NB4 (cell line): ENCODE data around the gene ZBTB40.

Experiments used
- DNase-seq: peaks from one replicate; pipeline ENCODE4 v3.0.0; 2010; ENCODE audit warnings: low read depth
- H3K4me3 ChIP-seq: one replicate; pipeline ENCODE4 v1.5.1; 2011; ENCODE audit warnings: mild to moderate bottlenecking, low read depth, low read length, moderate library complexity
- CTCF ChIP-seq: IDR thresholded peaks from one replicate; pipeline ENCODE4 v1.5.1; 2012; ENCODE audit warnings: low read depth, low read length
- MAX ChIP-seq: IDR thresholded peaks from 2 replicates; pipeline ENCODE4 v1.6.1; 2011; ENCODE audit warnings: low read depth, low read length
- MYC ChIP-seq: IDR thresholded peaks from 2 replicates; pipeline ENCODE4 v1.6.1; 2011; ENCODE audit warnings: low read depth, low read length
- POLR2A ChIP-seq: IDR thresholded peaks from 2 replicates; pipeline ENCODE4 v1.6.1; 2011; ENCODE audit warnings: mild to moderate bottlenecking; ENCODE audit not compliant: insufficient read length; ENCODE audit errors: extremely low read depth

The ZBTB40 gene

GRCh38 chr1:22451702-22452480, at the start of gene ZBTB40:
Gene ZBTB40 (plus strand): TSS chr1:22451851. CDS start chr1:22489949, 38,098 bp downstream.
- H3K4me3 ChIP-seq: peak within 1 kb of the TSS; percentile 89
- TF ChIP-seq POLR2A (peak; percentile 33), MAX (peak; percentile 98), MYC (peak; percentile 93), CTCF (no peak)
- peak; percentile 98 for DNase-seq

DNA sequence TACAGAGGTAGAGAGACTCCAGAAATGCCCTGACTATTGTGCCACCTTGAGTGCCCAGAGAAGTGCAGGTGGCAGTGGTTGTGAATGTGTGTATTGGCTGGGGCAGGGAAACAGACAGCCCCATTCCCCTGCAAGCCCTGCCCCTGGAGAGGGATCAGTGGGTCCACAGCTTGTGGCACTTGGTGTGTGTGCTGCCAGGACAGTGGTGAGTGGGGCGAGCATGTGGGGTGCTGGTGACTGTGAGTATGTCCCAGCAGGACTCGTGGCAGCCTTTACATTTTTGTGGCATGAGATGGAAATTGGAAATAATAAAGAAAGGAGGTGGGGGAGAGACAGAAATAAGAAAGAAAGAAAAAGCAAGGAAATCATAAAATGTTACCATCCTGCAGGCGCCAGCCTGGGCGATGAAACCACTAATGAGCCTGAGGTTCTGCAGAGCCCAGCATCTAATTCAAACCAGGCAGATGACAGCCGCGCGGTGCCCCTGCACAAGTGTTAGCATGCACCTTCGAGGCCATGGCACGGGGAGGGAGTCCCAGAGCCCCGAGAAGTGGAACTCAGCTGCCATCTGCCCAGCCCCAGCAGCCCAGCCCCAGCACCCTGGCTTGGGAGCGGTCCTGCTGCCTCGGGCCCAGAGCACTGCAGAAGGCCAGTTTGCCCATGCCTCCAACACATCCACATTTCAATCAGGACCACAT, 49.1 kb upstream of the ZBTB40 start:
- no peak for TF ChIP-seq POLR2A
- TF ChIP-seq MAX: no peak
- TF ChIP-seq MYC: no peak
- TF ChIP-seq CTCF: no peak
- H3K4me3 ChIP-seq: no peak overlapping the region

GRCh38 chr1:22404486-22404885, 47.2 kb upstream of the ZBTB40 start:
- DNase-seq: no peak
- TF ChIP-seq POLR2A (no peak), CTCF (no peak), MYC (no peak), MAX (no peak)
- no peak overlapping the region for H3K4me3 ChIP-seq

More for the DNA sequence above, 49.1 kb upstream of the ZBTB40 start:
- DNase-seq: no peak

GRCh38 chr1:22406722-22407495, 44.7 kb upstream of the ZBTB40 start:
- DNase-seq: no peak
- H3K4me3 ChIP-seq: no peak overlapping the region
- TF ChIP-seq CTCF (no peak), POLR2A (no peak), MYC (no peak), MAX (no peak)

DNA sequence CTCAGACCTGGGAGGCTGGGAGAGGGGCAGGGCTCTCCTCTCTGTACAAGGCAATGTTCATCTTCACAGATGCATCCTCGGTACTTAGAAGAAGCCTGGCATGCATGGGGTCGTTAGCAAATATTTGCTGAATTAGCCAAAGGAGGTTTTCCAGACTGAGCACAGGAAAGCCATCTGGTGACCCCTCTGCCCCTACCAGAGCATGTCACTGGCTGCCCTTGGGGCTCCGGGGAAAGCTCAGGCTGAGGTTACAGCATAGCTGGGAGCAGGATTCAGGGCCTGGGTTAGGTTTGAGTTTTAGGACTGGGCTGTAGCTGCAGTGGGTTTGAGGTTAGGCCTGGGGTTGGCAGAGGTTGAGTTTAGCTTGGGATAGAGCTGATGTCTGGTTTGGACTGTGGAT, 43.4 kb upstream of the ZBTB40 start:
- TF ChIP-seq CTCF (no peak), POLR2A (no peak), MYC (no peak), MAX (no peak)
- no peak for DNase-seq
- H3K4me3 ChIP-seq: no peak overlapping the region
